Measurements from ENCODE around the gene NAPEPLD. TPM values are rescaled to one million over a fixed set of nuclear protein-coding genes. Genes with fewer than 3 reads are reported as not detected.
"Not testable (repeated sequence)": the region's sequence is repeated elsewhere in the genome, so short reads cannot be mapped to it uniquely, and the experiment has no call there.

Gene NAPEPLD
- total RNA-seq, 1 donor from 2014 or later, result 7.6 TPM

DNA sequence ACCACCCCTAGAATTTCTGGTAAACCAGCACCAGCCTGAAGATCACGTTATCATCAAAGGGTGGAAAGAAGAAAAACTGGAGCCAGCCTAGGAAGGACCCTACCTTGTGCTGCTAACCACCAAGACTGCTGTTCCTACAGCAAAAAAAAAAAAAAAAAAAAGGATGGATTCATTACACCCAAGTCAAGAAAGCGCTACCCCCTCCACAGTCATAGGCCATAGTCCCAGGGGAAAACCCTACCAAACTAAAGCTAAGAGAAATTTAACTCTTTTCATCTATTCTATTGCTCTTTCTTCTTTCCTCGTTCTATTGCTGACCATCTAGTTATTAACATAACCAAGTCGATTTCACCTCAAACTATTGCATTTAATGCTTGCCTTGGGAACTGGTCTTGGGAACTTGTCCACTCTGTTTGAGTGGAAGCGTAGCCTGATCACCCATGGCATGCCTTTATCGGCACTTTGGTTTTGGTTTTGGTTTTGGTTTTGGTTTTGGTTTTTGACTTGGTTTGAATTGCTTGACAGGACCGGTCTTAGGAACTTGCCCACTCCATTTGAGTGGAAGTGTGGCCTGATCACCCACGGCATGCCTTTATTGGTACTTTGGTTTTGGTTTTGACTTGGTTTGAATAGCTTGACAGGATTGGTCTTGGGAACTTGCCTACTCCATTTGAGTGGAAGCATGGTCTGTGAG is 6.6 kb upstream of the NAPEPLD start:
- not testable (repeated sequence) for H3K9ac ChIP-seq (ENCODE audit: low read length); H3K36me3 ChIP-seq (ENCODE audit: insufficient read depth, low read length); H2AFZ ChIP-seq (ENCODE audit: low read depth, low read length); H3K4me3 ChIP-seq (ENCODE audit: insufficient read depth, low read depth, low read length); H3K9me3 ChIP-seq (ENCODE audit: insufficient read depth, low read depth, low read length); H3K27ac ChIP-seq (ENCODE audit: low read depth, low read length); H3K27ac Mint-ChIP-seq (ENCODE audit: unreplicated experiment); H3K9me3 Mint-ChIP-seq (ENCODE audit: unreplicated experiment); H3K4me1 Mint-ChIP-seq (ENCODE audit: low read depth, unreplicated experiment); FAIRE-seq; H4K20me1 ChIP-seq (ENCODE audit: insufficient read depth, low read length); H3K4me2 ChIP-seq (ENCODE audit: low read length); H3K4me1 ChIP-seq (ENCODE audit: insufficient read depth, low read length); H3K27me3 ChIP-seq (ENCODE audit: insufficient read depth, low read length); H3K36me3 Mint-ChIP-seq (ENCODE audit: low read depth, unreplicated experiment); DNase-seq (ENCODE audit: low read depth); H3K79me2 ChIP-seq (ENCODE audit: insufficient read depth, low read length); H3K4me3 Mint-ChIP-seq (ENCODE audit: unreplicated experiment)
- peaks cover 20% of the 10 kb centered on the region for H3K27me3 Mint-ChIP-seq (ENCODE audit: low read depth, unreplicated experiment)

DNA sequence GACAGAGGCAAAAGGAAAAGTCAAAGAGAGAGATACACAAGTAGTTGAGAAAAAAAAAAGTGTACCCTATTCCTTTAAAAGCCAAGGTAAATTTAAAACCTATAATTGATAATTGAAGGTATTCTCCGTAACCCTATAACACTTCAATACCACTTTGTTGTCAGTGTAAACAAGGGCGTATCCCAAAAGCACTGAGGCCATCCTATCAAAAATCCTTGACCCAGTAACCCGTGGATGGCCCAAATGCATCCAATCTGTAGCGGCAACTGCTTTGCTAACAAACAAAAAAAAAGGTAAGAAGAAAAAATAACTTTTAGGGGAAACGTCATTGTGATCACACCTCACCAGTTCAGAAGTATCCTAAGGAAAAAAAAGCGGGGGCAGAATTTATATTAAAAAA is 5.1 kb upstream of the NAPEPLD start:
- peaks cover 11% of the 10 kb centered on the region for H3K27me3 Mint-ChIP-seq (ENCODE audit: low read depth, unreplicated experiment)
- H3K4me1 Mint-ChIP-seq (ENCODE audit: low read depth, unreplicated experiment), result peaks cover 5% of the 10 kb centered on the region
- peaks cover 2% of the 10 kb centered on the region for H3K9me3 Mint-ChIP-seq (ENCODE audit: unreplicated experiment)
- TF ChIP-seq EZH2 (IDR thresholded peaks at IDR 0.05; ENCODE audit: insufficient read depth, low read length), result no peak
- TF ChIP-seq, protein P1, sequence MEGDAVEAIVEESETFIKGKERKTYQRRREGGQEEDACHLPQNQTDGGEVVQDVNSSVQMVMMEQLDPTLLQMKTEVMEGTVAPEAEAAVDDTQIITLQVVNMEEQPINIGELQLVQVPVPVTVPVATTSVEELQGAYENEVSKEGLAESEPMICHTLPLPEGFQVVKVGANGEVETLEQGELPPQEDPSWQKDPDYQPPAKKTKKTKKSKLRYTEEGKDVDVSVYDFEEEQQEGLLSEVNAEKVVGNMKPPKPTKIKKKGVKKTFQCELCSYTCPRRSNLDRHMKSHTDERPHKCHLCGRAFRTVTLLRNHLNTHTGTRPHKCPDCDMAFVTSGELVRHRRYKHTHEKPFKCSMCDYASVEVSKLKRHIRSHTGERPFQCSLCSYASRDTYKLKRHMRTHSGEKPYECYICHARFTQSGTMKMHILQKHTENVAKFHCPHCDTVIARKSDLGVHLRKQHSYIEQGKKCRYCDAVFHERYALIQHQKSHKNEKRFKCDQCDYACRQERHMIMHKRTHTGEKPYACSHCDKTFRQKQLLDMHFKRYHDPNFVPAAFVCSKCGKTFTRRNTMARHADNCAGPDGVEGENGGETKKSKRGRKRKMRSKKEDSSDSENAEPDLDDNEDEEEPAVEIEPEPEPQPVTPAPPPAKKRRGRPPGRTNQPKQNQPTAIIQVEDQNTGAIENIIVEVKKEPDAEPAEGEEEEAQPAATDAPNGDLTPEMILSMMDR (IDR thresholded peaks at IDR 0.05; ENCODE audit: insufficient read depth, low read depth, low read length), result no peak
- Histone ChIP-seq H3K36me3 (ENCODE audit: insufficient read depth, low read length) (no peaks in the 10 kb centered on the region), H3K4me2 (ENCODE audit: low read length) (no peak overlapping the region), H3K27me3 (ENCODE audit: insufficient read depth, low read length) (no peaks in the 10 kb centered on the region), H3K9me3 (ENCODE audit: insufficient read depth, low read depth, low read length) (no peaks in the 10 kb centered on the region), H3K79me2 (ENCODE audit: insufficient read depth, low read length) (no peaks in the 10 kb centered on the region), H2AFZ (ENCODE audit: low read depth, low read length) (no peak overlapping the region), H3K9ac (ENCODE audit: low read length) (no peak overlapping the region), H3K4me1 (ENCODE audit: insufficient read depth, low read length) (peaks cover 5% of the 10 kb centered on the region), H3K27ac (ENCODE audit: low read depth, low read length) (no peak overlapping the region), H4K20me1 (ENCODE audit: insufficient read depth, low read length) (no peaks in the 10 kb centered on the region), H3K4me3 (ENCODE audit: insufficient read depth, low read depth, low read length) (no peak overlapping the region)
- DNase-seq (ENCODE audit: low read depth) (no peak), FAIRE-seq (no peak)
- no peak overlapping the region for H3K27ac Mint-ChIP-seq (ENCODE audit: unreplicated experiment)
- H3K4me3 Mint-ChIP-seq (ENCODE audit: unreplicated experiment), result no peak overlapping the region
- peaks cover 3% of the 10 kb centered on the region for H3K36me3 Mint-ChIP-seq (ENCODE audit: low read depth, unreplicated experiment)

DNA sequence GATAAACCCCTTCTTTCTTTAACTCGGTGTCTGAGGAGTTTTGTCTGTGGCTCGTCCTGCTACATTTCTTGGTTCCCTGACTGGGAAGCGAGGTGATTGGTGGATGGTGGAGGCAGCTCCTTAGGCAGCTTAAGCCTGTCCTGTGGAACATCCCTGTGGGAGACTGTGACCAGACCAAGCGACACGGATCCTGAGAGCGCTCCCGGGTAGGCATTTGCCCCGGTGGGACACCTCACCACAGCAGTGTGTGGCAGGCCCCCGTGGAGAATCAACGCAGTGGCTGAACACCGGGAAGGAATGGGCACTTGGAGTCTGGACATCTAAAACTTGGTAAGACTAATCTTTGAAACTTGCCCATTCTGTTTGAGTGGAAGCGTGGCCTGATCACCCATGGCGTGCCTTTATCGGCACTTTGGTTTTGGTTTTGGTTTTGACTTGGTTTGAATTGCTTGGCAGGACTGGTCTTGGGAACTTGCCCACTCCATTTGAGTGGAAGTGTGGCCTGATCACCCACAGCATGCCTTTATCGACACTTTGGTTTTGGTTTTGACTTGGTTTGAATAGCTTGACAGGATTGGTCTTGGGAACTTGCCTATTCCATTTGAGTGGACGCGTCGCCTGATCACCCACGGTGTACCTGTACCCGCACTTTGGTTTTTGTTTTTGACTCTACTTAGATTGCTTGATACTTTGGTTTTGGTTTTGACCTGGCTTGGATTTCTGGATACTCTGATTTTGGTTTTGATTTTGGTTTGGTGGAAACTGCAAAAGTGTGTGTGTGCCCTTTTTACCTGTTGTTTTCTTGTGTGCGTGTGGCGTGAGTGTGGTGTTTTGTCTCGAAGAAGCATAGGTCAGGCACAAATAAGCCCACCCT is 4.1 kb upstream of the NAPEPLD start:
- not testable (repeated sequence) for H3K9me3 ChIP-seq (ENCODE audit: insufficient read depth, low read depth, low read length); H3K36me3 Mint-ChIP-seq (ENCODE audit: low read depth, unreplicated experiment); H3K27me3 Mint-ChIP-seq (ENCODE audit: low read depth, unreplicated experiment); H4K20me1 ChIP-seq (ENCODE audit: insufficient read depth, low read length); H3K27ac ChIP-seq (ENCODE audit: low read depth, low read length); FAIRE-seq; H3K9ac ChIP-seq (ENCODE audit: low read length); H3K4me1 Mint-ChIP-seq (ENCODE audit: low read depth, unreplicated experiment); H3K27me3 ChIP-seq (ENCODE audit: insufficient read depth, low read length); H3K4me3 Mint-ChIP-seq (ENCODE audit: unreplicated experiment); H3K79me2 ChIP-seq (ENCODE audit: insufficient read depth, low read length); DNase-seq (ENCODE audit: low read depth); H3K9me3 Mint-ChIP-seq (ENCODE audit: unreplicated experiment); H3K27ac Mint-ChIP-seq (ENCODE audit: unreplicated experiment); H3K4me1 ChIP-seq (ENCODE audit: insufficient read depth, low read length); H3K4me3 ChIP-seq (ENCODE audit: insufficient read depth, low read depth, low read length); H3K36me3 ChIP-seq (ENCODE audit: insufficient read depth, low read length); H2AFZ ChIP-seq (ENCODE audit: low read depth, low read length); H3K4me2 ChIP-seq (ENCODE audit: low read length)

DNA sequence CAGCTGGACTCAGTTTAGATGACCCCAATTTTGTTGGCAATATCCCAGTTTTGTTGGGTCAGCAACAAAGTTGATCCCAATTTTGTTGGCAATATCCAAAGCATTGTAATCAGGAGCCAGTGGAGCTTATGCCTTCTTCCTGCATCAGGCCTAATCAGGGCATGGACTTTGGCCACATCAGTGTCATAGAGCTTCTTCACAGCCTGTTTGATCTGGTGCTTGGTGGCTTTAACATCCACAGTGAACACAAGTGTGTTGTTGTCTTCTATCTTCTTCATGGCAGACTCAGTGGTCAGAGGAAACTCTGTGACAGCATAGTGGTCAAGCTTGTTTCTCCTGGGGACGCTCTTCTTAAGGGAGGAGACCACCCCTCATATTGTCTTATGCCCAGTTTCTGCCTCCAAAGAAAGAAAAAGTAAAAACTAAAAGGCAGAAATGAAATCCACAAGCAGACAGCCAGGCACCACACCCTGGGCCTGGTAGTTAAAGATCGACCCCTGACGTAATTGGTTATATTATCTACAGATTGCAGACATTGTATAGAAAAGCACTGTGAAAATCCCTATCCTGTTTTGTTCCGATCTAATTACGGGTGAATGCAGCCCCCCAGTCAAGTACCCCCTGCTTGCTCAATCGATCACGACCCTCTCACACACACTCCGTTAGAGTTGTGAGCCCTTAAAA is 3.2 kb upstream of the NAPEPLD start:
- not testable (repeated sequence) for H2AFZ ChIP-seq (ENCODE audit: low read depth, low read length); H3K27me3 Mint-ChIP-seq (ENCODE audit: low read depth, unreplicated experiment); H3K4me3 ChIP-seq (ENCODE audit: insufficient read depth, low read depth, low read length); H3K4me1 Mint-ChIP-seq (ENCODE audit: low read depth, unreplicated experiment); H3K9me3 ChIP-seq (ENCODE audit: insufficient read depth, low read depth, low read length); H3K36me3 Mint-ChIP-seq (ENCODE audit: low read depth, unreplicated experiment); H4K20me1 ChIP-seq (ENCODE audit: insufficient read depth, low read length); FAIRE-seq; H3K27me3 ChIP-seq (ENCODE audit: insufficient read depth, low read length); H3K27ac ChIP-seq (ENCODE audit: low read depth, low read length); H3K4me2 ChIP-seq (ENCODE audit: low read length); H3K27ac Mint-ChIP-seq (ENCODE audit: unreplicated experiment); H3K4me3 Mint-ChIP-seq (ENCODE audit: unreplicated experiment); DNase-seq (ENCODE audit: low read depth); H3K36me3 ChIP-seq (ENCODE audit: insufficient read depth, low read length); H3K9me3 Mint-ChIP-seq (ENCODE audit: unreplicated experiment); H3K9ac ChIP-seq (ENCODE audit: low read length); H3K4me1 ChIP-seq (ENCODE audit: insufficient read depth, low read length)
- H3K79me2 ChIP-seq (ENCODE audit: insufficient read depth, low read length), result peaks cover 14% of the 10 kb centered on the region

Data from astrocyte (in vitro differentiated cells and primary cell).